ENCODE data around the gene ZNF561.

DNA sequence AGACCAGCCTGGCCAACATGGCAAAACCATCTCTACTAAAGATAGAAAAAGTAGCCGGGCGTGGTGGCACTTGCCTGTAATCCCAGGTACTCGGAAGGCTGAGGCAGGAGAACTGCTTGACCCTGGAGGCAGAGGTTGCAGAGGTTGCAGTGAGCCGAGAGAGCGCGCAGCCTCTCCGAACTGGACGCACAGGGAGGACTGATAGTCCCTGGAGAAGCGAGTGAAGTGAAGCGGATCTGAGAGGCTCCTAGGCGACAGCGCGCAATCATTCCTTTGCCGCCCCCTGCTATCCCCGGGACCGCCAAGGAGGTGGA, 233 bp downstream of the ZNF561 start:
- TF ChIP-seq, protein P1, sequence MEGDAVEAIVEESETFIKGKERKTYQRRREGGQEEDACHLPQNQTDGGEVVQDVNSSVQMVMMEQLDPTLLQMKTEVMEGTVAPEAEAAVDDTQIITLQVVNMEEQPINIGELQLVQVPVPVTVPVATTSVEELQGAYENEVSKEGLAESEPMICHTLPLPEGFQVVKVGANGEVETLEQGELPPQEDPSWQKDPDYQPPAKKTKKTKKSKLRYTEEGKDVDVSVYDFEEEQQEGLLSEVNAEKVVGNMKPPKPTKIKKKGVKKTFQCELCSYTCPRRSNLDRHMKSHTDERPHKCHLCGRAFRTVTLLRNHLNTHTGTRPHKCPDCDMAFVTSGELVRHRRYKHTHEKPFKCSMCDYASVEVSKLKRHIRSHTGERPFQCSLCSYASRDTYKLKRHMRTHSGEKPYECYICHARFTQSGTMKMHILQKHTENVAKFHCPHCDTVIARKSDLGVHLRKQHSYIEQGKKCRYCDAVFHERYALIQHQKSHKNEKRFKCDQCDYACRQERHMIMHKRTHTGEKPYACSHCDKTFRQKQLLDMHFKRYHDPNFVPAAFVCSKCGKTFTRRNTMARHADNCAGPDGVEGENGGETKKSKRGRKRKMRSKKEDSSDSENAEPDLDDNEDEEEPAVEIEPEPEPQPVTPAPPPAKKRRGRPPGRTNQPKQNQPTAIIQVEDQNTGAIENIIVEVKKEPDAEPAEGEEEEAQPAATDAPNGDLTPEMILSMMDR (IDR thresholded peaks at IDR 0.05; ENCODE audit: insufficient read depth, low read depth, low read length), result no peak
- no peak for TF ChIP-seq EZH2 (IDR thresholded peaks at IDR 0.05; ENCODE audit: insufficient read depth, low read length)
